Kidney (tissue), 14 donors: ENCODE data around the gene ZNF644. TPM values are rescaled to one million over a fixed set of nuclear protein-coding genes. Genes with fewer than 3 reads are reported as not detected.

Experiments used
- DNase-seq, 5 donors: peaks; one replicate each; pipeline ENCODE4 v3.0.0-alpha.2; 2013 to 2020
- FAIRE-seq: peaks from 2 replicates; lab custom pipeline; 2012; peaks lifted over from hg19 to GRCh38; lab: Jason Lieb, UNC
- H3K27ac ChIP-seq, 2 donors: one replicate each; pipeline ENCODE4 v1.7.0; 2013; ENCODE audit warnings: low read depth in 2 of 2, low read length in 2 of 2, inconsistent platforms in 1 of 2
- H3K27me3 ChIP-seq: one replicate; pipeline ENCODE4 v1.7.1; 2013; ENCODE audit warnings: low read length, inconsistent platforms; ENCODE audit not compliant: control insufficient read depth, insufficient read depth
- H3K36me3 ChIP-seq, 3 donors: one replicate each; pipeline versions ENCODE4 v1.7.0 to v1.7.1; 2013; ENCODE audit warnings: low read length in 3 of 3, control low read depth in 1 of 3, inconsistent platforms in 1 of 3; ENCODE audit not compliant: insufficient read depth in 3 of 3, control insufficient read depth in 2 of 3
- H3K4me1 ChIP-seq, 3 donors: one replicate each; pipeline versions ENCODE4 v1.7.0 to v1.7.1; 2013; ENCODE audit warnings: low read length in 3 of 3, inconsistent platforms in 1 of 3, low read depth in 1 of 3; ENCODE audit not compliant: control insufficient read depth in 2 of 3, insufficient read depth in 2 of 3
- H3K4me3 ChIP-seq, 3 donors: one replicate each; pipeline versions ENCODE4 v1.7.0 to v1.8.1; 2013; ENCODE audit warnings: low read length in 3 of 3, control low read depth in 1 of 3, inconsistent platforms in 1 of 3
- H3K9ac ChIP-seq, 3 donors: one replicate each; pipeline versions ENCODE4 v1.7.0 to v1.7.1; 2013; ENCODE audit warnings: low read length in 3 of 3, control low read depth in 1 of 3, inconsistent platforms in 1 of 3
- H3K9me3 ChIP-seq, 3 donors: one replicate each; pipeline versions ENCODE4 v1.7.0 to v1.7.1; 2013; ENCODE audit warnings: low read length in 3 of 3, control low read depth in 1 of 3, inconsistent platforms in 1 of 3; ENCODE audit not compliant: control insufficient read depth in 2 of 3, insufficient read depth in 1 of 3
- intact Hi-C: fragments of 100-400 bp; cut with DNase I; formaldehyde crosslinking; loops from one replicate; pipeline ENCODE4 v1.11.1; 2022
- polyA plus RNA-seq: library from polyadenylated mRNA; stranded (reverse); fragments of 350-450 nt; fragmentation: Illumina TruSeq; extraction: RNeasy Lipid Tissue Mini Kit (QIAGEN cat#74804); gene quantifications from one replicate; pipeline ENCODE4 v1.2.3, GENCODE V29; 2014; ENCODE audit warnings: low read depth, low replicate concordance; ENCODE audit not compliant: insufficient read depth
- total RNA-seq: library from RNA; stranded (reverse); fragmentation: NEBNext Ultra II Directional; extraction: Animal tissue kit (Norgen Biotek cat#: 25700); gene quantifications from one replicate; pipeline ENCODE4 v1.2.1, GENCODE V29; 2021
- TF ChIP-seq, protein P1 (sequence below): IDR thresholded peaks from 3 replicates; pipeline ENCODE4 v1.5.1; 2012; ENCODE audit warnings: mild to moderate bottlenecking, moderate library complexity, borderline replicate concordance; ENCODE audit not compliant: insufficient read depth; ENCODE audit errors: extremely low read depth
- donor health status: control.
- donor health status: control.
- donor health status: control.
- donor health status: control.
- donor health status: control.
- donor health status: DM: yes; HTN: yes; CAD: no.
- donor health status: Normal renal cell carcinoma (clear cell type).

Gene ZNF644
- total and polyA plus RNA-seq, 2 donors from 2014 or later = 10.5 to 60.4 TPM

DNA sequence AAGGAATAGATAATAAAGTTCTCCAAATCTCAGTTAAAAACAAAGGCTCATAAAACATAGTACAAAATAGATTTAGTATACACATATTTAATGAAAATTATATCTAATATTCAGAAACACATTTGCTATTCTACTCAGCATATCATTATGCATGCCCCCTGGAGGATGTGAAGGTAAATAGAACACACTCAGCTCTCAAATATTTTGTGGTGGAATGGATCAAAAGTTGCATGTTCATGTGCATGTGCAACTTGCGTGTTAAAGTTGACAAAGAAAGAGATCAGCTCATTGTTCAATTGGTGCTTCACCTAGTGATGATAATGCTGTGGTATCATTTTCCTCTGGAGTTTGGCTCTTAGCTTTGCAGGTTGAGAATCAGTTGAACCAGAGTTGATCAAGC is 4.9 kb upstream of the ZNF644 start:
- H3K4me3 ChIP-seq = no peak overlapping the region
- peaks cover 0 to 5% (median 0%) of the 10 kb centered on the region in 3 donors for H3K4me1 ChIP-seq
- H3K27me3 ChIP-seq = no peaks in the 10 kb centered on the region
- no peaks in the 10 kb centered on the region for H3K36me3 ChIP-seq
- intact Hi-C loops = no loop called here
- DNase-seq (peak in 1 of 5 donors; percentile 7), FAIRE-seq (no peak)
- no peak overlapping the region for H3K27ac ChIP-seq
- no peaks in the 10 kb centered on the region for H3K9me3 ChIP-seq
- H3K9ac ChIP-seq = no peak overlapping the region
- TF ChIP-seq, protein P1, sequence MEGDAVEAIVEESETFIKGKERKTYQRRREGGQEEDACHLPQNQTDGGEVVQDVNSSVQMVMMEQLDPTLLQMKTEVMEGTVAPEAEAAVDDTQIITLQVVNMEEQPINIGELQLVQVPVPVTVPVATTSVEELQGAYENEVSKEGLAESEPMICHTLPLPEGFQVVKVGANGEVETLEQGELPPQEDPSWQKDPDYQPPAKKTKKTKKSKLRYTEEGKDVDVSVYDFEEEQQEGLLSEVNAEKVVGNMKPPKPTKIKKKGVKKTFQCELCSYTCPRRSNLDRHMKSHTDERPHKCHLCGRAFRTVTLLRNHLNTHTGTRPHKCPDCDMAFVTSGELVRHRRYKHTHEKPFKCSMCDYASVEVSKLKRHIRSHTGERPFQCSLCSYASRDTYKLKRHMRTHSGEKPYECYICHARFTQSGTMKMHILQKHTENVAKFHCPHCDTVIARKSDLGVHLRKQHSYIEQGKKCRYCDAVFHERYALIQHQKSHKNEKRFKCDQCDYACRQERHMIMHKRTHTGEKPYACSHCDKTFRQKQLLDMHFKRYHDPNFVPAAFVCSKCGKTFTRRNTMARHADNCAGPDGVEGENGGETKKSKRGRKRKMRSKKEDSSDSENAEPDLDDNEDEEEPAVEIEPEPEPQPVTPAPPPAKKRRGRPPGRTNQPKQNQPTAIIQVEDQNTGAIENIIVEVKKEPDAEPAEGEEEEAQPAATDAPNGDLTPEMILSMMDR = no peak

DNA sequence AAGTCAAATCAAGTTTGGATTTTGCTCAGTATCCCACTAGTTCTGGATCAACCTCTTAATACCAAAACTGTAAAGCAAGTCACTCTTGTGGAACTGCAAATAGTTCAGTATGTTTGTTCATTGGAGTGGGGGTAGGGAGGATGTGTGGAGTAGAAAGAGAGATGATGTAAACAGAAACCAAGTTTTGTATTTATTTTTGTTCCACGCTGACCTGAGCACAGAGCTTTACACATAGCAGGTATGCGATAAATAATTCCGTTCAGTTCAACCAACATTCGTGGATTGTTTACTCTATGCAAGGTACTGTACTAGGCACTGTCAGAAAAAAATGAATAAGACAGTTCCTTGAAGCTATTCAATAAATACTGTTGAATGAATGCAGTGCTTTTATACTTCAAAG is 4.5 kb upstream of the ZNF644 start:
- TF ChIP-seq, protein P1 = no peak
- no peaks in the 10 kb centered on the region for H3K36me3 ChIP-seq
- H3K4me1 ChIP-seq = peaks cover 0 to 5% (median 0%) of the 10 kb centered on the region in 3 donors
- no peaks in the 10 kb centered on the region for H3K9me3 ChIP-seq
- H3K27ac ChIP-seq = no peak overlapping the region
- no peak overlapping the region for H3K9ac ChIP-seq
- DNase-seq = peak in 1 of 5 donors; percentile 12
- H3K4me3 ChIP-seq = no peak overlapping the region
- FAIRE-seq = no peak
- intact Hi-C loops = no loop called here
- no peaks in the 10 kb centered on the region for H3K27me3 ChIP-seq

DNA sequence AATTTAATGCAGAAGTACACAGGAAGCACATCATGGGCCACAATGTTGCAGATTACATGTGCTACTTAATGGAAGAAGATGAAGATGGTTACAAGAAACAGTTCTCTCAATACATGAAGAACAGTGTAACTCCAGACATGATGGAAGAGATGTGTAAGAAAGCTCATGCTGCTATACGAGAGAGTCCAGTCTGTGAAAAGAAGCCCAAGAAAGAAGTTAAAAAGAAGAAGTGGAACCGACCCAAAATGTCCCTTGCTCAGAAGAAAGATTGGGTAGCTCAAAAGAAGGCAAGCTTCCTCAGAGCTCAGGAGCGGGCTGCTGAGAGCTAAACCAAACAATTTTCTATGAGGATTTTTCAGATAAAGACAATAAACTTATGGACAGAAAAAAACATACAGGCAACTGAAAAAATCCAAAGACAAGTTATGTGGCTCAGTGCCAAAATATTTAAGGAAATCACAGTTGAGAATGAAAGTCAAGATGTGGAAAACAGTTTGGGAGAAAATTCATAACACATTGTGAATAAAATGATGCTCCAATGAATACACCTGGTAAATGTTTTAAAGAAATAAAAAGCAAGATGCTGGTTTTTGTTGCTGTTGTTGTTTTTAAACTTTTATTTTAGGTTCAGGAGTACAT is 2.8 kb upstream of the ZNF644 start:
- DNase-seq = no peak
- no peak for FAIRE-seq
- Histone ChIP-seq H3K27ac (no peak overlapping the region), H3K4me1 (peaks cover 0 to 9% (median 4%) of the 10 kb centered on the region in 3 donors), H3K9ac (no peak overlapping the region), H3K4me3 (no peak overlapping the region), H3K36me3 (no peaks in the 10 kb centered on the region), H3K27me3 (no peaks in the 10 kb centered on the region), H3K9me3 (no peaks in the 10 kb centered on the region)
- TF ChIP-seq, protein P1 = no peak
- intact Hi-C loops = no loop called here

DNA sequence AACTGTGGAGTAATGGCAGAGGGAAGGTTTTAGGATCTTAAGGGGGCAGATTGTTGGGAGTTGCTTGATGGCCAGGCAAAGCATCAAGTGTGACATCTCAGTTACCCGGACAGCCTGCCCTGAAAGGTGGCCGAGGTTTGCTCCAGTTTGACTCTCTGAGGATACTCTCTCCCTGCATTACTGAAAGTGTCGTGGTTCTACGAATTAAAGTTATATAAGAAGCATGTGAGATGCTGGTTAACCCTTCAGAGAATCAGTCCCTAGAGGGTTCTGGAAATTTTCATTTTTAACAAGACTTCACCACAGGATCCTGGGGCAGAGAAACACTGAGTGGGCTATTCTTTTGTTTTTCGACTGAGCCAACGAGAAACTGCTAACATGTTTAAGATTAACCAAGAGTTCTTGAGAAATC is 689 bp upstream of the ZNF644 start:
- H3K27me3 ChIP-seq = no peaks in the 10 kb centered on the region
- H3K36me3 ChIP-seq = no peaks in the 10 kb centered on the region
- intact Hi-C loops = no loop called here
- peak overlapping the region; percentile 2 to 92 (median 38) for H3K9ac ChIP-seq
- H3K4me1 ChIP-seq = peaks cover 0 to 11% (median 9%) of the 10 kb centered on the region in 3 donors
- H3K4me3 ChIP-seq = peak overlapping the region; percentile 64 to 85 (median 70)
- H3K27ac ChIP-seq = peak overlapping the region; percentile 99 to 100
- no peaks in the 10 kb centered on the region for H3K9me3 ChIP-seq
- DNase-seq (no peak), FAIRE-seq (no peak)
- TF ChIP-seq, protein P1 = no peak
